ENCODE data around the gene HDHD5.

The HDHD5 gene

GRCh38 chr22:17158568-17159503, at the start of gene HDHD5:
TSS of gene HDHD5 (minus strand) at chr22:17159277. CDS start at chr22:17159251, 26 bp downstream.
- FAIRE-seq (no peak), DNase-seq (ENCODE audit: low spot score) (peak; percentile 89)

- DNase-seq (ENCODE audit: low spot score) (no peak), FAIRE-seq (no peak)
These were observed 46.4 kb upstream of the HDHD5 start for GRCh38 chr22:17205432-17205831.

GRCh38 chr22:17201285-17201945, 42.3 kb upstream of the HDHD5 start:
- DNase-seq (ENCODE audit: low spot score) (no peak), FAIRE-seq (no peak)

GRCh38 chr22:17199003-17199731, 40.1 kb upstream of the HDHD5 start:
- no peak for FAIRE-seq
- no peak for DNase-seq (ENCODE audit: low spot score)

GRCh38 chr22:17198170-17199002, 39.3 kb upstream of the HDHD5 start:
- FAIRE-seq (no peak), DNase-seq (ENCODE audit: low spot score) (no peak)

GRCh38 chr22:17194213-17194612, 35.1 kb upstream of the HDHD5 start:
- no peak for DNase-seq (ENCODE audit: low spot score)
- no peak for FAIRE-seq

GRCh38 chr22:17192186-17192585, 33.1 kb upstream of the HDHD5 start:
- FAIRE-seq (no peak), DNase-seq (ENCODE audit: low spot score) (no peak)

- peak; percentile 16 for DNase-seq (ENCODE audit: low spot score)
- no peak for FAIRE-seq
These were observed 32.2 kb upstream of the HDHD5 start for GRCh38 chr22:17191163-17191784.

GRCh38 chr22:17190702-17191101, 31.6 kb upstream of the HDHD5 start:
- DNase-seq (ENCODE audit: low spot score) (no peak), FAIRE-seq (no peak)

- FAIRE-seq (no peak), DNase-seq (ENCODE audit: low spot score) (no peak)
These were observed 17.6 kb upstream of the HDHD5 start for GRCh38 chr22:17176715-17177114.

- DNase-seq (ENCODE audit: low spot score): peak; percentile 13
- FAIRE-seq: no peak
These were observed 13.2 kb upstream of the HDHD5 start for GRCh38 chr22:17172029-17172833.

GRCh38 chr22:17171153-17172028, 12.3 kb upstream of the HDHD5 start:
- FAIRE-seq (no peak), DNase-seq (ENCODE audit: low spot score) (peak; percentile 90)

GRCh38 chr22:17167486-17167885, 8.4 kb upstream of the HDHD5 start:
- no peak for DNase-seq (ENCODE audit: low spot score)

GRCh38 chr22:17164392-17165024, 5.4 kb upstream of the HDHD5 start:
- DNase-seq (ENCODE audit: low spot score) (no peak), FAIRE-seq (no peak)

More at GRCh38 chr22:17167486-17167885, 8.4 kb upstream of the HDHD5 start:
- no peak for FAIRE-seq

GRCh38 chr22:17162731-17163130, 3.7 kb upstream of the HDHD5 start:
- DNase-seq (ENCODE audit: low spot score) (no peak), FAIRE-seq (no peak)

- no peak for FAIRE-seq
- DNase-seq (ENCODE audit: low spot score): no peak
These were observed 2.9 kb upstream of the HDHD5 start for GRCh38 chr22:17161991-17162390.

- peak; percentile 9 for DNase-seq (ENCODE audit: low spot score)
- FAIRE-seq: no peak
These were observed 451 bp upstream of the HDHD5 start for GRCh38 chr22:17159504-17159951.

- no peak for DNase-seq (ENCODE audit: low spot score)
These were observed 905 bp downstream of the HDHD5 start for GRCh38 chr22:17158176-17158567.

More at GRCh38 chr22:17158176-17158567, 905 bp downstream of the HDHD5 start:
- no peak for FAIRE-seq

All from urothelium cell line (cell line).